ENCODE measurements around the gene MCRIP1. TPM values are rescaled to one million over a fixed set of nuclear protein-coding genes. Genes with fewer than 3 reads are reported as not detected.
A peak's percentile ranks its signal among the peaks of the same experiment; 100 is the strongest.

MCRIP1 gene
- total and polyA plus RNA-seq, 2 of the 13 experiments (the other 11 are each of a cell fraction or from before 2014, with no cell fraction given): 79.7 to 84.9 TPM

- TF ChIP-seq ZNF646 (CRISPR knock-in tag; IDR thresholded peaks at IDR 0.05): no peak
- TF ChIP-seq ETV5 (CRISPR knock-in tag; IDR thresholded peaks at IDR 0.05; ENCODE audit: borderline replicate concordance): no peak
- 0 out of 2 replicates have a peak, but pooled peaks have one; percentile 18 for TF ChIP-seq ETS1 (CRISPR knock-in tag; IDR thresholded peaks at IDR 0.05)
- TF ChIP-seq ZNF207 (IDR thresholded peaks at IDR 0.05; ENCODE audit: borderline replicate concordance): no peak
- TF ChIP-seq GTF3A (CRISPR knock-in tag; conservative IDR thresholded peaks at IDR 0.05): peak; percentile 96
- TF ChIP-seq PITX1 (CRISPR knock-in tag; IDR thresholded peaks at IDR 0.05): no peak; the same call in 1 of the 2 replicates
- TF ChIP-seq CTCF (CRISPR knock-in tag; IDR thresholded peaks at IDR 0.05): peak; percentile 13
- no peak for TF ChIP-seq CEBPB (IDR thresholded peaks at IDR 0.05; ENCODE audit: borderline replicate concordance, low read depth, low read length)
- TF ChIP-seq ATF2 (CRISPR knock-in tag; IDR thresholded peaks at IDR 0.05): 0 out of 2 replicates have a peak, but pooled peaks have one; percentile 36
- no peak for TF ChIP-seq CREM (IDR thresholded peaks at IDR 0.05)
- TF ChIP-seq CREM (CRISPR knock-in tag; IDR thresholded peaks at IDR 0.05): no peak
- peak; percentile 66 for TF ChIP-seq SRSF4 (IDR thresholded peaks at IDR 0.05; ENCODE audit: low read depth, low read length, poor library complexity, severe bottlenecking)
- no peak for TF ChIP-seq ERF (CRISPR knock-in tag; IDR thresholded peaks at IDR 0.05)
- no peak for TF ChIP-seq HOXA7 (CRISPR knock-in tag; IDR thresholded peaks at IDR 0.05)
- TF ChIP-seq ZNF251 (CRISPR knock-in tag; IDR thresholded peaks at IDR 0.05): no peak
Observed at GRCh38 chr17:81867170-81867990, 34.3 kb upstream of the MCRIP1 start (continued).
